SK-N-MC (cell line): ENCODE results near the gene KDM6B.

Experiments used
- EZH2 ChIP-seq: fragments of 200-600 bp; sonication (generic); IDR thresholded peaks from one replicate; pipeline ENCODE4 v1.6.1; 2017; ENCODE audit warnings: antibody characterized with exemption
- FOXP2 ChIP-seq: optimal IDR thresholded peaks from 2 replicates; pipeline ENCODE3; 2011; ENCODE audit warnings: mild to moderate bottlenecking, moderate library complexity; ENCODE audit not compliant: insufficient read depth; ENCODE audit errors: extremely low read length, control extremely low read depth
- POLR2AphosphoS5 ChIP-seq: IDR thresholded peaks from 2 replicates; pipeline ENCODE4 v1.6.1; 2012; ENCODE audit warnings: mild to moderate bottlenecking, low read depth, low read length, borderline replicate concordance

GRCh38 chr17:7820231-7820630 lies 13.8 kb upstream of the KDM6B start:
- no peak for TF ChIP-seq POLR2AphosphoS5
- TF ChIP-seq EZH2: no peak
- TF ChIP-seq FOXP2: no peak
